Activated T-helper 17 cell treated with anti-CD3 and anti-CD28 coated beads, Interleukin-2, amount 50 U/mL, for 72 hours (primary cell): ENCODE measurements around the gene BIN2. TPM values are rescaled to one million over a fixed set of nuclear protein-coding genes. Genes with fewer than 3 reads are reported as not detected.
"Not testable (repeated sequence)": the region's sequence is repeated elsewhere in the genome, so short reads cannot be mapped to it uniquely, and the experiment has no call there.

ENCODE experiments used
- ATAC-seq: fragments of 150-1000 bp; cut with Tn5 transposase; replicated peaks from 2 replicates; pipeline ENCODE4 v1.10.0; 2021; ENCODE audit warnings: mild to moderate bottlenecking, moderate library complexity
- H3K27ac Mint-ChIP-seq: one replicate; pipeline ENCODE4 v1.8.0; 2022; ENCODE audit warnings: mixed read lengths
- H3K27me3 Mint-ChIP-seq: one replicate; pipeline ENCODE4 v1.8.0; 2022; ENCODE audit warnings: mixed read lengths
- H3K36me3 Mint-ChIP-seq: one replicate; pipeline ENCODE4 v1.8.0; 2022; ENCODE audit warnings: low read depth, mild to moderate bottlenecking, mixed read lengths
- H3K4me1 Mint-ChIP-seq: one replicate; pipeline ENCODE4 v1.8.0; 2022; ENCODE audit warnings: mixed read lengths
- H3K4me3 Mint-ChIP-seq: one replicate; pipeline ENCODE4 v1.8.0; 2022; ENCODE audit warnings: mild to moderate bottlenecking, mixed read lengths
- H3K9me3 Mint-ChIP-seq: one replicate; pipeline ENCODE4 v1.8.0; 2022; ENCODE audit warnings: mixed read lengths
- total RNA-seq, 2 donors: library from RNA; stranded (reverse); gene quantifications; one replicate each; pipeline ENCODE4 v1.2.3, GENCODE V29; 2022

The BIN2 gene
- total RNA-seq, 2 donors from 2014 or later, result 45.8 to 78.8 TPM

DNA sequence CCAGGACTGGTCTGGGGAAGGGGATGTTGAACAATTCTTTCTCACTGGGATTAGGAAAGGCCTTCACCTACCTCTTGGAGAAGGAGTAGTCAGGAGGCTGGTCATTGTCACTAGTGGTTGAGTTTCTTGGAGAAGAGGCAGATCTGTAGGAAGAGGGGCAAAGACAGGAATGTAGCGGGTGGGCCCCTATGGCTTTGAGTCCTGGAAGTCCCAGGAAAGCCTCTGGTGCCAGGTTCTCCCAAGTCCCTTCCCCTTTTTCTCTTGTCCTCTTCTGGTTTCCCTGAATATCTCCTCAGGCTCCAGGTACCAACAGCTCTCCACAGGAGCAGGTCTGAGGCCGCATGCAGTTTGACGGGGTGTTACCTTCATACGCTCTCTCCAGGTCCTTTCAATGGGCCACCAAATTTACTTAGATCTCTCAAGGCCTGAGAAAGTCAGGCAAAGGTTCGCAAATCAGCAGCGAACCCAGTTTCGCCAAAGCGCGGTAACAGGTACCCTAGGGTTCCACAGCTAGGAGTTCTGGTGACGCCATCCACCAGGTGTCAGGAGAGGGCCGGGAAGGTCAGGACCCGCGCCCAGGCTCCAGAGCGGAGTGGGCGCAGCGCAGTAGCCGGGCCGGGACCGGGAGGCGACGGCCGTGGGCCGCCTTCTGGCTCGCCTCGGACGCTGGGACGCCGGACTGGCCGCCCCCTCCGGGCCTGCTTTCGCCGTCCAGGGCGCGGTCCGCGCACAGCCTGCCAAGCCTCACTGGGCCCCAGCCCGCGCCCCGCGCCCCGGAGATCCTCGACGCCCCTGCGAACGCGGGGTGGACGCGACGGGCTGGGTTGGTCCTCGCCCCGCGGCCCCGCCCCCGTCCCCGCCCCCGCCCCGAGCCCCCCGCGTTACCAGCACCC lies 54.6 kb downstream of the BIN2 start:
- Mint-ChIP-seq H3K4me1 (peaks cover 17% of the 10 kb centered on the region), H3K27me3 (no peaks in the 10 kb centered on the region), H3K9me3 (no peaks in the 10 kb centered on the region), H3K4me3 (peak overlapping the region; percentile 58), H3K27ac (no peak overlapping the region), H3K36me3 (no peaks in the 10 kb centered on the region)
- ATAC-seq, result peak; percentile 48

DNA sequence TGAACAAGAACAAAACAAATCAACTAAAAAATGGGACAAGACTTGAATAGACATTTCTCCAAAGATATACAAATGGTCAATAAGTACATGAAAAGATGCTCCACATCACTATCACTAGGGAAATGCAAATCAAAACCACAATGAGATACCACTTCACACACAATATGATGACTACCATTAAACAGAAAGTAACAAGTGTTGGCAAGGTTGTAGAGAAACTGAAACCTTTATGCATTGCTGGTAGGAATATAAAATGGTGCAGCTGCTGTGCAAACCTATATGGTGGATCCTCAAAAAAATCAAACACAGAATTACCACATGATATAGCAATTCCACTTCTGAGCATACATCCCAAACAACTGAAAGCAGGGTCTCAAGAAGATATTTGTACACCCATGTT lies 59.0 kb downstream of the BIN2 start:
- Mint-ChIP-seq H3K4me1 (peaks cover 8% of the 10 kb centered on the region), H3K36me3 (no peaks in the 10 kb centered on the region), H3K27me3 (no peaks in the 10 kb centered on the region), H3K27ac (no peak overlapping the region), H3K9me3 (no peaks in the 10 kb centered on the region), H3K4me3 (peak overlapping the region; percentile 2)
- ATAC-seq, result peak; percentile 89

DNA sequence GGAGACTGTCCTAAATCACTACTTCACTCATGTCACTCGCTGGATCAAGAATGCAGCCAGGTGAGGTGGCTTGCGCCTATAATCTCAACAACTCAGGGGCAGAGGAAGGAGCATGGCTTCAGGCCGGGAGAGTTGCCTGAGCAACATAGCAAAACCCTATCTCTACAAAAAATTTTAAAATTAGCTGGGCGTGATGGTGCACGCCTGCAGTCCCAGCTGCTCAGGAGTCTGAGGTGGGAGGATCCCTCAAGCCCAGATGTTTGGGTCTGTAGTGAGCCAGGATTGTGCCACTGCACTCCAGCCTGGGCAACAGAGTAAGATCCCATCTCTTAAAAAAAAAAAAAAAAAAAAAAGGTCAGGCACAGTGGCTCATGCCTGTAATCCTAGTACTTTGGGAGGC lies 59.7 kb downstream of the BIN2 start:
- H3K36me3 Mint-ChIP-seq, result no peaks in the 10 kb centered on the region
- H3K4me1 Mint-ChIP-seq, result peaks cover 8% of the 10 kb centered on the region
- no peaks in the 10 kb centered on the region for H3K27me3 Mint-ChIP-seq
- no peak overlapping the region for H3K27ac Mint-ChIP-seq
- ATAC-seq, result no peak
- H3K4me3 Mint-ChIP-seq, result no peak overlapping the region
- no peaks in the 10 kb centered on the region for H3K9me3 Mint-ChIP-seq

DNA sequence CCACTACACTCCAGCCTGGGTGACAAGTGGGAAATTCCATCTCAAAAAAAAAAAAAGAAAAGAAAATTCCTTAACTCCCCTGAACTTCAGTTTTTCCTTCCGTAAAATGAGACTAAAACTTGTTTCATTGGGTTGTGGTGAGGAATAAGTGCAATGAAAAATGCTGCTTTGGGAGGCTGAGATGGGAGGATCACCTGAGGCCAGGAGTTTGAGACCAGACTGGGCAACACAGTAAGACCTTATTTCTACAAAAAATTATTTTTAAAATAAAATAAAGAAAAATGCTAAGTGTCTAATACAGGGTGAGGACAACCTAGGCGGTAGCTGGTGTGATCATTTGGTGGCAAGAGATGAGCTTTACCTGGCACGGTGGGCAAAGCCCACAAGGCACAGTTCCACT lies 60.6 kb downstream of the BIN2 start:
- no peaks in the 10 kb centered on the region for H3K9me3 Mint-ChIP-seq
- peaks cover 8% of the 10 kb centered on the region for H3K4me1 Mint-ChIP-seq
- ATAC-seq, result no peak
- no peak overlapping the region for H3K27ac Mint-ChIP-seq
- no peaks in the 10 kb centered on the region for H3K36me3 Mint-ChIP-seq
- no peak overlapping the region for H3K4me3 Mint-ChIP-seq
- H3K27me3 Mint-ChIP-seq, result no peaks in the 10 kb centered on the region

DNA sequence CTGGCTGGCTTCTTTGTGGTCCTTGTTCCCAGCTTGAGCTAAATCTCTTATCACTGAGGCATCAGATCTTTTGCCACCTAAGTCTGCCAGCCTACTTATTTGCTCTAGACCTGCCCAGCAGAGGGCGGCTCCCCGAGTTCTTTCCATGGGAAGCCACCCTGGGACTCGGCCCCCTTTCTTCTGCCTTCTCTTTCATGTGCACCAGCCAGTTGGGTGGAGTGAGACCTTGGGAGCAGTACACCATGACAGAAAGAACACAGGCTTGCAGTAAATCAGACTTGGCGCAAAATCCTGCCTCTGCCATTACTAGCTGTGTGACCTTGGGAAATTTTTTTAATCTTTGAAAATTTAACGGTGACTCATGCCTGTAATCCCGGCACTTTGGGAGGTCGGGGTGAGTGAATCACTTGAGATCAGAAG lies 61.2 kb downstream of the BIN2 start:
- Mint-ChIP-seq H3K27me3 (no peaks in the 10 kb centered on the region), H3K4me1 (peaks cover 8% of the 10 kb centered on the region), H3K9me3 (no peaks in the 10 kb centered on the region), H3K27ac (no peak overlapping the region), H3K36me3 (no peaks in the 10 kb centered on the region), H3K4me3 (no peak overlapping the region)
- ATAC-seq, result peak; percentile 23

DNA sequence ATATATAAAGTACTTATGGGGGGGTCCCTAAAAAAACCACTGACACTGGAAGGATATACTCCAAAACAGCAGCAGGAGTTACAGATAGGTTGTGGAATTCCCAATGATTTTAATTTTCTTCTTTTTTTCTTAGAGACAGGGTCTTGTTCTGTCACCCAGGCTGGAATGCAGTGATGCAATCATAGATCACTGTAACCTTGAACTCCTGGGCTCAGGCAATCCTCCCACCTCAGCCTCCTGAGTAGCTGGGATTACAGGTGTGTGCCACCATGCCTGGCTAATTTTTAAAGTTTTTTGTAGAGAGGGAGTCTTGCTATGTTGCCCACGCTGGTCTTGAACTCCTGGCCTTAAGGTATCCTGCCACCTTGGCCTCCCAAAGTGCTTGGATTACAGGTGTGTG lies 64.4 kb downstream of the BIN2 start:
- H3K9me3 Mint-ChIP-seq, H3K4me3 Mint-ChIP-seq, H3K27me3 Mint-ChIP-seq, H3K4me1 Mint-ChIP-seq, ATAC-seq, H3K36me3 Mint-ChIP-seq, H3K27ac Mint-ChIP-seq: not testable (repeated sequence)

DNA sequence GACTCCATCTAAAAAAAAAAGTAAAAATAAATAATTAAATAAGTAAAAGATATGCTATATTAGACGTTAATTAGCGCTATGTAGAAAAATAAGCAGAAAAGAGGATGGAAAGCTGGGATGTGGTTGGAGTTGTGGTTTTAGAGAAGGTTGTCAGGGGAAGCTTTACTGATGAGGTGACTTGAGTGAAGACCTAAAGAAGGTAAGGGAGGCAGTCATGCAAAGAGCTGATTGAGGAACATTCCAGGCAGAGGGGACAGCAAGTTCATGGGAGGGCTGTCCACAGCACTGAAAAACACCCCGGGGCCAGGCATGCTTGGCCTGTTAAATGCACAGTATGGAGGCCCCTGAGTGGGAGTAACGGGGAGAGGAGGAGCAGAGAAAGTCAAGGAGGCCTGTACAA lies 69.4 kb downstream of the BIN2 start:
- no peaks in the 10 kb centered on the region for H3K4me1 Mint-ChIP-seq
- no peak for ATAC-seq
- no peaks in the 10 kb centered on the region for H3K27me3 Mint-ChIP-seq
- no peaks in the 10 kb centered on the region for H3K36me3 Mint-ChIP-seq
- no peak overlapping the region for H3K4me3 Mint-ChIP-seq
- H3K9me3 Mint-ChIP-seq, result no peaks in the 10 kb centered on the region
- H3K27ac Mint-ChIP-seq, result no peak overlapping the region

DNA sequence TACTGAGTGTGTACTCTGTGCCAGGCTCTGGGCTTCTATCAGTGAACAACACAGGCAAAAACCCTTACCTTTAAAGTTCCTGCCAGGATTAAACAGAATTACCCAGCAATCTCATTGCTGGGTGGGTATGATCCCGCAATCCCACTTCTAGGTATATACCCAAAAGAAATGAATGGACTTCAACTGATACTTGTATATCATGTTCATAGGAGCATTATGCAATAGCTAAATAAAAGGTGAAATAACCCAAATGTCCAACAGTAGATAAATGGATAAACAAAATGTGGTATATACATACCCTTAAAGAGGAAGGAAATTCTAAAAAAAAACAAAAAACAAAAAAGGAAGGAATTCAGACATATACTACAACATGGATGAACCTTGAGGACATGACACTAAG lies 70.7 kb downstream of the BIN2 start:
- no peak overlapping the region for H3K27ac Mint-ChIP-seq
- no peaks in the 10 kb centered on the region for H3K27me3 Mint-ChIP-seq
- H3K36me3 Mint-ChIP-seq, result no peaks in the 10 kb centered on the region
- no peak overlapping the region for H3K4me3 Mint-ChIP-seq
- peaks cover 3% of the 10 kb centered on the region for H3K4me1 Mint-ChIP-seq
- ATAC-seq, result no peak
- H3K9me3 Mint-ChIP-seq, result no peaks in the 10 kb centered on the region

DNA sequence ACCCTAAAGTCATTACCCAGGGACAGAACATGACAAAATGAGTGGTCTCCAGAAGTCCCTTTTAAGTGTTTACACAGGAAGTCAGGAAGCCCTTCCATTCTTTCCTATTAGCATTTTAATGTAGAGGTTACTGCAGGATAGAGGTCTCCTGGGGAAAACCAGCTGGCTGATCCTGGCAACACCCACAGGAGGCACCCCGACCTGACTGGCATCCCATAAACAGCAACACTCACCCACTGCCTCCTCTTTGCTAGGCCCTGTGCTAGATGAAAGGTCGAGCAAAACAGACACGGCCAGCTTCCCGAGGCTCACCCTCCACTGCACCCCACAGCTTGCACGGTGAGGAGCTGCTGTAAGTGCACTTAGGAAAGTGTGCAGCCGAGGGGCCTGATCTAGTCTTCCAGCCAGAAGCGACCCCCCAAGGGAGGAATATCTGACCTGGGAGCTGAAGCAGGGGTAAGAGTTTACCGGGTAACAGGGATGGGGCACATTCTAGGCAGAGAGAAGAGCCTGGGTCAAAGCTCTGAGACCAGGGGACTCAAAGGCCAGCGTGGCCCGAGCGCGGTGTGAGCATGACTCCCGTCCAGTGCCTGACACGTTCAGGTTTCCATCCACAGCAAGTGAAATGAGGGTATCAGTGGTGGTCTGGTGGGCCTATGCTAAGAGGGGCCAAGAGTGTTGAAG lies 76.3 kb downstream of the BIN2 start:
- Mint-ChIP-seq H3K27ac (peak overlapping the region; percentile 91), H3K36me3 (peaks cover 39% of the 10 kb centered on the region), H3K4me1 (peaks cover 26% of the 10 kb centered on the region), H3K4me3 (peak overlapping the region; percentile 68), H3K27me3 (no peaks in the 10 kb centered on the region), H3K9me3 (no peaks in the 10 kb centered on the region)
- ATAC-seq, result no peak

DNA sequence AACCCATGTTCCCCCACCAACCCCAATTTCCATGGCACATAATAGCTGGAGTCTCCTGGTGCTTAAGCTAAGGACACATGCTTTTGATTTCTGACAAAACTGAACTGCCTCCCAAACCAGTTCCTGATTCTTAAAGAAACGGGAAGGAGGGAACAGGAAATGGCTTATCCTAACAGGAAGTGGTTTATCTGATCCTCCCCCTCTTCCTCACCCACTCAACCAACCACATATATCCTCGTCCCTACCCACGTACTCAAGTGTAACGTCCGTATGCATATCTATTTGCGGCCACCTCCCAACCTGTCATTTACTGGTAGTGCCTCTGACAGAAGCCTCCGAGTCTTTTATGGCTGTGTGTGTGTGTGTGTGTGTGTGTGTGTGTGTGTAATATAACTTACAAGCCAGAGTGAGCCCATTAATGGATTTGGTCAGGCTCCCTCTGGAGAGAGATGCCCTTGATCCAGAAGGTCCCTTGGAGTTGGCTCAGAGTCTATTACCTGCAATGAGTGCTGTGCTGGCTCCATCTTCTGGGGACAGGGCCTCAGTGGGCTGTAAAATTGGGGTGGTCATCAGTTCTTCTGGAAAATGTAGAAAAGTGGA lies 77.6 kb downstream of the BIN2 start:
- peaks cover 52% of the 10 kb centered on the region for H3K36me3 Mint-ChIP-seq
- peaks cover 30% of the 10 kb centered on the region for H3K4me1 Mint-ChIP-seq
- H3K27me3 Mint-ChIP-seq, result no peaks in the 10 kb centered on the region
- H3K4me3 Mint-ChIP-seq, result peak overlapping the region; percentile 68
- no peaks in the 10 kb centered on the region for H3K9me3 Mint-ChIP-seq
- peak overlapping the region; percentile 91 for H3K27ac Mint-ChIP-seq
- ATAC-seq, result peak; percentile 83

DNA sequence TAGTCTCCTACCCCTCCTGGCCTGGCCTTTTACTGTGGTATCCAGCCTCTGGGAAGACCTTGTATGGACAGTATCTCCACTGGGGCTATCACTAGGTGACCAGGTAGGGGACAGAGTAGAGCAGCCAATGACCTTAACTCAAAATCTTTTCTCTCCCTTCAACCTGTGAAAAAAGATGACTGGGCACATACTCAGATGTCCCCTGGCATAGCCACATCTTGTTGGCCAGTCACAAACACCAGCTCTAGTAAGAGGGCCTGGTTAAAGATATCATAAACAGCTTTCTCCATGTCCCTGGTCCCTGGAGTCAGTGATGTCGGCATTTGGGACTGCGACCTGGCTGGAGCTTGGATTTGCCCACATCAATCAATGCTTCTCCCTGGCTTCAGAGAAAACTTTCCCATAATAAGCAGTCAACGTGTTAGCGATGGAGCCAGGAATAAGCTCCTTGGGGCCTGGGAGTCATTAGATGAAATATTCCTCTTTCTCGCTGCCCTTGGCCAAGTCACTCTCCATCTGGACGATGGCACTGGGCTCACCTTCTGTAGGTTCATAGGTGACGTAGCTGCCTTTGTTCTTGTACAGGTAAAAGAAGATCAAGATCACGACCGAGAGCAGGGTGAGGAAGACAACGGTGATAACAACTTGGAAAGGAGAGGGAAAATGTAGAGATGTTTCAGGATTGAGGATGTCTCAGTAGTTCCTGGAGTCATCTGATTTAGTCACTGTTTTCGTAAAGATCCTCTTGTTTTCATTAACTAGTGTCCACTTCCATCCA lies 78.3 kb downstream of the BIN2 start:
- peak; percentile 44 for ATAC-seq
- Mint-ChIP-seq H3K27ac (peak overlapping the region; percentile 91), H3K4me1 (peaks cover 34% of the 10 kb centered on the region), H3K36me3 (peaks cover 59% of the 10 kb centered on the region), H3K4me3 (peak overlapping the region; percentile 68), H3K9me3 (no peaks in the 10 kb centered on the region), H3K27me3 (no peaks in the 10 kb centered on the region)

DNA sequence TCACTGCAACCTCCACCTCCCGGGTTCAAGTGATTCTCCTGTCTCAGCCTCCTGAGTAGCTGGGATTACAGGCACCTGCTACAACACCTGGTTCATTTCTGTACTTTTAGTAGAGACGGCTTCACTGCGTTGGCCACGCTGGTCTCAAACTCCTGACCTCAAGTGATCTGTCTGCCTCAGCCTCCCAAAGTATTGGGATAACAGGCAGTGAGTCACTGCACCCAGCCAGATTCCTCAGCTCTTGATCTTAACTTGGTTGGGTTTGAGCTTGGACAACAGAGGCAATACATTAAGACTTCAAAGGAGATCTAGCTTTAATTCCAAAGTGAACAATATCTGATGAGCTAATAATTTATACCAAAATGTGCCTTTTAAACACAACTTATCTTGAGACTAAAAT lies 79.7 kb downstream of the BIN2 start:
- peak overlapping the region; percentile 66 for H3K27ac Mint-ChIP-seq
- no peaks in the 10 kb centered on the region for H3K9me3 Mint-ChIP-seq
- H3K4me3 Mint-ChIP-seq, result no peak overlapping the region
- H3K27me3 Mint-ChIP-seq, result no peaks in the 10 kb centered on the region
- peaks cover 73% of the 10 kb centered on the region for H3K36me3 Mint-ChIP-seq
- no peak for ATAC-seq
- H3K4me1 Mint-ChIP-seq, result peaks cover 43% of the 10 kb centered on the region

DNA sequence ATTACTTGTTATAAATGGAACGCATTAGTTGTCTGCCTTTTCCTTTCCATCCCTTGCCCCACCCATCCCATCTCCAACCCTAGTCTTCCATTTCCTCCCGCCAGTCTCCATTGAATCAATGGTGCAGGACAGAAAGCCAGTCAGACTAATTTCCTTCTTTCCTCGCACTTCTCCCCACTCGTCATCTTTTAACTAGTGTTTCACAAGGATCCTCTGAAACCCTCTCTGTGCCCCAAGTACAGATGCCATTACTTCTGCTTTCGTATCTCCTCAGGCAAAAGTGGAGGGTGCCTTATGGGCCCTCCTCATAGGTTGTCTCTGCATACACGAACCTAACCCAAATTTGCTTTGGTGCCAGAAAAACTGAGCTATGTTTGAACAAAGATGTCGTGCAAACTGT lies 81.1 kb downstream of the BIN2 start:
- Mint-ChIP-seq H3K27ac (peak overlapping the region; percentile 4), H3K4me1 (peaks cover 44% of the 10 kb centered on the region), H3K36me3 (peaks cover 87% of the 10 kb centered on the region), H3K4me3 (no peak overlapping the region), H3K9me3 (no peaks in the 10 kb centered on the region), H3K27me3 (no peaks in the 10 kb centered on the region)
- ATAC-seq, result no peak

DNA sequence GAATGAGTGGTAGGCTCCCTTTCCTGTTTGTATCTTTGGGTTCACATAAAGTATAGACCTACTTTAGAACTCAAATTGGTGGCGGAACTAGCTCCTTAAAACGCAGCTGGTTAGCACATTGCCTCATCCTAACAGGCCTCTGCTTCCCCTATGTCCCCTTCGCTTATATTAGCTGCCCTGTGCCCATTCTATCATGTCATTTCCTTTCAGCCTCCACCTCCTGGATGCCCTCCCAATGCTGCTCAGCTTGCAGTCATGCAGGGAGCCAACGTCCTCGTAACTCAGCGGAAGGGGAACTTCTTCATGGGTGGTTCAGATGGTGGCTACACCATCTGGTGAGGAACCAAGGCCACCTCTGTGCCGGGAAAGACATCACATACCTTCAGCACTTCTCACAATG lies 81.9 kb downstream of the BIN2 start:
- Mint-ChIP-seq H3K36me3 (peaks cover 87% of the 10 kb centered on the region), H3K9me3 (no peaks in the 10 kb centered on the region), H3K27me3 (no peaks in the 10 kb centered on the region), H3K27ac (peak overlapping the region; percentile 59), H3K4me3 (peak overlapping the region; percentile 39), H3K4me1 (peaks cover 41% of the 10 kb centered on the region)
- no peak for ATAC-seq
